Fibroblast of villous mesenchyme (primary cell): Measurements from ENCODE around the gene ABCA9. TPM values are rescaled to one million over a fixed set of nuclear protein-coding genes. Genes with fewer than 3 reads are reported as not detected.

Source experiments
- DNase-seq: peaks from one replicate; pipeline ENCODE4 v3.0.0-alpha.2; 2010; ENCODE audit warnings: low read depth
- H3K4me3 ChIP-seq: 2 replicates; pipeline ENCODE4 v1.5.1; 2011; ENCODE audit warnings: low read depth, mild to moderate bottlenecking, low read length
- CTCF ChIP-seq: IDR thresholded peaks from 2 replicates; pipeline ENCODE4 v1.5.1; 2012; ENCODE audit warnings: low read depth, mild to moderate bottlenecking, low read length; ENCODE audit not compliant: insufficient read depth
- small RNA-seq: library from RNA; depleted of rRNA; stranded (forward); fragments of <200 nt; gene quantifications from one replicate; pipeline ENCODE3, GENCODE V24; 2012
- total RNA-seq: library from RNA; depleted of rRNA; stranded (reverse); fragments of >200 nt; gene quantifications from 2 replicates; pipeline ENCODE4 v1.2.3, GENCODE V29; 2012

Gene ABCA9
- total RNA-seq, 1 donor, result 2.2 TPM

GRCh38 chr17:68941761-68942160 is 119.0 kb downstream of the ABCA9 start:
- H3K4me3 ChIP-seq, result no peak overlapping the region
- no peak for TF ChIP-seq CTCF
- peak; percentile 10 for DNase-seq

- no peak for DNase-seq
- no peak overlapping the region for H3K4me3 ChIP-seq
- no peak for TF ChIP-seq CTCF
Measured at GRCh38 chr17:68939195-68939594, 121.5 kb downstream of the ABCA9 start.

- TF ChIP-seq CTCF, result no peak
- H3K4me3 ChIP-seq, result no peak overlapping the region
- DNase-seq, result no peak
Measured at GRCh38 chr17:68937890-68938514, 122.7 kb downstream of the ABCA9 start.

- DNase-seq, result no peak
- TF ChIP-seq CTCF, result no peak
- H3K4me3 ChIP-seq, result no peak overlapping the region
Measured at GRCh38 chr17:68927516-68927915, 133.2 kb downstream of the ABCA9 start.

- TF ChIP-seq CTCF, result no peak
- DNase-seq, result no peak
- no peak overlapping the region for H3K4me3 ChIP-seq
Measured at GRCh38 chr17:68924793-68925720, 135.7 kb downstream of the ABCA9 start.

Small RNA genes within 50 kb of the gene (small RNA-seq; reads per million reads assigned to genes)
- gene MIR4524B, result not detected

Other genes with a start within 250 kb of the ABCA9 start
- 1.6 and 2.2 TPM in 2 replicates for gene ABCA8, start 105.5 kb downstream of the ABCA9 start, total RNA-seq
- 3.9 and 6.4 TPM in 2 replicates for gene ABCA6, start 81.0 kb upstream of the ABCA9 start, total RNA-seq
- 0.43 and 0.64 TPM in 2 replicates for gene ABCA10, start 167.9 kb upstream of the ABCA9 start, total RNA-seq